ENCODE results near the gene VDAC2.

The VDAC2 gene

DNA sequence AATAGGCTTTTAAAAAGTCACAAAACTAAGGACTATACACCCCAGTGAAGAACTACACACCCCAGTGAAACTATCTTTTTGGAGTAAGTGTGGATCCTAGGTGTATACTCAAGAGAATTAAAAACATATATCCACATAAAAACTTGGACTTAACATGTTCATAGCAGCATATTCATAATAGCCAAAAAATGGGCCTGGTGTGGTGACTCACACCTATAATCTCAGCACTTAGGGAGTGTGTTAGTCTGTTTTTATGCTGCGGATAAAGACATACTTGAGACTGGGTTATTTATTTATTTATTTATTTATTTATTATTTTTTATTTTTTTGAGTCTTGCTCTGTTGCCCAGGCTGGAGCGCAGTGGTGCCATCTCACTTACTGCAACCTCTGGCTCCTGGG lies 44.1 kb downstream of the VDAC2 start:
- DNase-seq, result no peak

DNA sequence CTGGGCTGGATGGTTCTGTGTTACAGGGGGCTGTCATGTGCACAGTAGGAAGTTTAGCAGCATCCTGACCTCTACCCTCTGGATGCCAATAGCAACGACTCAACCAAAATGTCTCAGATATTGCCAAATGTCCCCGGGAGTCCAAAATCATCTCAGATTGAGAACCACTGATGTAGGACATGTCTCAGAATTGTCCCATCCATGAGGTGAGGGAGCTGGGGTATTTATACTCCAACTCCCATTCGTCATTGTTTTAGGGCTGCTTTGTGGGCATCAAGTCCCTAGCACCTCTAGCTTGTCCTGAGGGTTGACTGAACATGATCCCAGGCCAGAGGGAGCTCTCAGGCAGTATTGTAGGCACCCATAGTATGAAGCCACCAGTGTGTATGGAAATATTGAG lies 50.4 kb downstream of the VDAC2 start:
- no peak for DNase-seq

DNA sequence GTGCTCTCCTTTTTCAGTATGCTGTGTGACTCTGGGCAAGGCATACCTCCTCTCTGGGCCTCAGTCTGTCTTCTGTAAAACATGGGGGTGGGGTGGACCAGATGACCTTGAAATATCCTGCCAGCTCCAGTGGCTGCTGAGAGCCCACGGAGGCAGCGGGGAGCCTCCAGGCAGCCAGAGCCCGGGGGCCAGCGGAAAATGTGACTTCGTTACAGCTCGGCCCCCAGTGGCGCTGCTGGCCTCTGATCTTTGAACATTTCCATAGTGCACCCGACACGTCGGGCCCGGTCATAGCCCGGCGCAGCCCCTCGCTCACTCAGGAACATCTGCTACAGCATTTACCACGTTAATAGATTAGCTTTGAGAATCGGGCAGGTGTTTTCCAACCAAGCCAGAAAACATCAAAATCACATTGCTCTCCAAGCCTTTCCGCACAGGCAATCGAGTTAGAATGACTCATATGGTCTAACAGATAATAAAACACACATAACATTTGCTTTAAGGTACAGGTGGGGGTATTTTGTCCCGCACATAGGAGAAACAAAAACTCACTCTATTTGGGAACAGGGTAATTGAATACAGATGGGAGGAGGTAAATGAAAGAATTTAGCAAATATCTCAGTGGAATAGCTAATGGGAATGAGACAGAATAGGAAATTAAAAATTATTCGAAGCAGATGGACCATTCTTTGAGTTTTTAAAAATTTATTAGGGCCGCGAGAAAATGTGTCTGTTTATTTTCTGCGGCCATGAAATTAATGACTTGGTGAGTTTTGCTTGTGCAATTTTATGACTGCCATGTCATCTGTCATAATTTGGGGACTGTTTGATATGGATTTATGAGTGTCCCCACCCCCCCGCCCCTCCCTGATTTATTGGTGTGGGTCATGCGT lies 51.5 kb downstream of the VDAC2 start:
- no peak for DNase-seq

DNA sequence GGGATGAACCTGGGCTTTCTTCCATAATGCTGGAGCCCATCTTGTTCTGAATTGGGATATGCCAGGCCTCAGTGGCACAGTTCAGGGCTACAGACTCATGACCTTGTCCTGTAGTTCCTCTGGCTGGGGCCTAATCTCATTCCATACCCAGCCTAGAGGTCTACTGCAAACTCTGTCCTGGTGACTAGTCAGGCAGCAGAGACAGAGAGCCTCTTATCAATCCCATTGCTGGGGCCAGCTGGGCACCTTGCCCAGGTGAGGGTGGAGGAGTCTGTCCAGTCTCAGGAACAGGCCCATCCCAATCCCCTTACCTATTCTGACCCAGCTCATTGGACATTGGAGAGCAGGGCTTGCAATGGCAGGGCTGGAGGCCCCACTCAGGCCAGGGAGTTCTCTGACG lies 53.2 kb downstream of the VDAC2 start:
- DNase-seq, result no peak

GRCh38 chr10:75265856-75266255 lies 55.3 kb downstream of the VDAC2 start:
- DNase-seq, result no peak

GRCh38 chr10:75266945-75267344 lies 56.3 kb downstream of the VDAC2 start:
- no peak for DNase-seq

DNA sequence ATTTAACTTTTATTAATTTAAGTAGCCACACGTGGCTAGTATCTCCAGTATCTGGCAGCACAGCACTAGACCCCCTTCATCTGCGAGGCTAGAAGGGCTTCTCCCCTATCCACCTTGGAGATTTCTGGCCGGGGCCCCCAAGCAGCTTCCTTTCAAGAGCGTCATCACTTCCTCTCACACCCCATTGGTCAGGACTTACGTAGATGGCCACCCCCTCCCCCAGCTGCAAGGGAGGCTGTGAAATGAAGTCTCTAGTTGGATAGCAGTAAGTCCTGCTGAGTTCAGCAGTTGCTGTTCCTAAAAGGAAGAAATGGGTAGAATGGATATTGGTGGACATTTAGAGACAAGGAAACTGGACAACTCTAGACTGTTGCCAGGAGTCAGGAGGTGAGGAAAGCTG lies 59.0 kb downstream of the VDAC2 start:
- no peak for DNase-seq

- no peak for DNase-seq
Measured at GRCh38 chr10:75272094-75272493, 61.5 kb downstream of the VDAC2 start.

GRCh38 chr10:75272896-75273295 lies 62.3 kb downstream of the VDAC2 start:
- no peak for DNase-seq

GRCh38 chr10:75276069-75276872 lies 65.7 kb downstream of the VDAC2 start:
- DNase-seq, result no peak

DNA sequence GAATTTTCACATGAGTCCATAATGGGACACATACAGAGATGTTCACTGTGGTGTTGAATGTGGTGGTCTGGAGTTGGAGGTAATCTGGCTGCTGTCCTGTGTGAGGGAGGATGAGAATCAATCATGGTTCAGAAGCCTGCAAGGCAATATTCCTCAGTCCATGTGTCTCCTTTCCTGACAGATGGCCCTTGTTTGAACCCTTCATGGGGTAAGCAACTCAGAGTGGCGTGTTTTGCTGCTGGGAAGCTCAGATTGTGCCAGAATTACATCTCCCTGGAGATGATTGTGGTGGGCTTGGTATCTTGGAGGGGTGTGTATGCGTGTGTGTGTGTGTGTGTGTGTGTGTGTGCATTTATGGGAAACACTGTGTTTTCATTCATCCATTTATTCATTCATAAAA lies 69.6 kb downstream of the VDAC2 start:
- no peak for DNase-seq
